Measurements from ENCODE around the gene MED12L.

MED12L gene

DNA sequence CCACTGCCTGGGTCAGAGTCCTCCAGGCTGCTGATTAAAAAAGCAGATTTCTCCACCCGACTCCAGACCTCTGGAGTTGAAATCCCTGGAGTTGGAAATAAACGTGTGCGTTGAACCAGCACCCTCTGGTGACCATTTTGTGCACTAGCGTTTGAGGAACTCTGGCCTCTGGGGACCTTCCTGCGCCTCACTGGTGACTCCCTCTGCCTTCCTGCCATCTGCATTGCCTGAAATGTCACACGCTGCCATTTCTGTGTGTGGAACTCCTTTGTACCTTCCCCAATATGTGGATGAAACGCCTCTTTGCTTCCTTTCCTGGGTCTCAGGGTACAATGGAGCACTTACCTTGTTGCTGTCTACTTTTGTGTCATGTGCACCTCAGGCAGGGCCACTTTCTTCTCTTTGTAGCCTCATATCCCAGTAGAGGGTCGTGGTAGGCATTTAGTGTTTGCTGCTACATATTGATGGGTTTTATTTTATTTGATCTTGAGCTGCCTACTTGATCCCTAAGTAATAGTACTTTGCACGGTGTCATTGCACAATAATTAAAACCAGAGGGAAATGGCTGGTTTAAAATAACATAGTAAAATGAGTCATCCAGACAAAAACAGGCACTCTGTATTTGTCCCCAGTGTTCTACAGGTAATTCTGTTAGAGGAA is 60.7 kb downstream of the MED12L start:
- peak; percentile 56 for DNase-seq

DNA sequence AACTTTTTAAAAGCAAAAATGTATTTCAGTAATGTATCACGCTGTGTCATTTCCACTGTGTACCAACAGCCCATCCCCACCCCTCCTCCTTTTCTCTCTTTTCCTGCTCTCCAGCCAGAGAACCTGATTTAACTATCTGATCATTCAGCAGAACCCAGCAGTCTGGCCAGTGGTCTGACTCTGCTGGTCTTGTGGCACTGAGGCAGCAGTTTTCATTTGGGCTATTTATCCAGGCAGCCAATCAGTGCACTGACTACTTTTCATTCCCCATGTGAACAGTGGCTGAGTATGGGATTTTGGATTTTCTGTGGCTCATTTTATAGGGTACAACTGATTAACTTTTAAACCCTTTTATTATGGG is 61.2 kb downstream of the MED12L start:
- DNase-seq, result no peak

DNA sequence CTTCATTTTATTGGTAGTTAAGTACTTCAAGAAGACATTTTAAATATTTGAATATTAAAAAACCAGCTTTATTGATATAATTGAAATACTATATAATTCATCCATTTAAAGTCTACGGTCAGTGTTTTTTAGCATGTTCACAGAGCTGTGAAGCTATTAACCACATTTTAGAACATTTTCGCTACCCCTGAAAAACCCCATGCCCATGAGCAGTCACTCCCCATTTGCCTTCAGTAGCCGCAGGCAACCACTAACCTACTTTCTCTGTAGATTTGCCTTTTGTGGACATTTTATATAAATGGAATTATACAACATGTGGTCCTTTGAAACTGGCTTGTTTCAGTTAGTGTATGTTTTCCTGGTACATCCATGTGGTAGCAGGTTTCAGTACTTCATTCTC is 61.8 kb downstream of the MED12L start:
- no peak for DNase-seq

DNA sequence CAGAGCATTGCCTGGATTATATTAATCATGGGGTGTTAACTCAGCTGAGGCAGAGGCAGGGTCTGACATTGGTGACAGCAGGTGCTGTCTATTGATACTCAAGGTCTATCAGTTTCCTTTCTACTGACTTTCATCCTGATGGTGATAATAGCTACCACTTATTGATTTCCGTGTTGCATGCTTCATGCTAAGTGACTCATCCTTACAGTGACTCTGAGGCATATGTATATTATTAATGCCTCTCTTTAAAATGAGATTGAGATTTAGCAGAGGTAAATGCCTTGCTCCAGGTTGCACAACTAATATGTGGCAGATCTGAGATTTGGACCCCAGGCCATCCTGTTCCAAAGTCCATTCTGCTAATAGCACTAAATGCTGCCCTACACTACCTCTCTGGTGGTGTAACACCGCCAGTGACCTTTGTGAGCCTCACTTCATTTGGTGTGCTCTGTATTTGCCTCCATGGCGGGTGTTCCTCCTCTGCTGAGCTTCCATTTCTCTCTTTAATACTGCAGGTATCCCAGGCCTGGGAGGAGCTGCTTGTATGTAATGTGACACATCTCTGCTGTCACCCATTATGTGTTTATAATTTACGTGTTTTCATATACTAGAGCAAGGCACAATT is 67.1 kb downstream of the MED12L start:
- no peak for DNase-seq

DNA sequence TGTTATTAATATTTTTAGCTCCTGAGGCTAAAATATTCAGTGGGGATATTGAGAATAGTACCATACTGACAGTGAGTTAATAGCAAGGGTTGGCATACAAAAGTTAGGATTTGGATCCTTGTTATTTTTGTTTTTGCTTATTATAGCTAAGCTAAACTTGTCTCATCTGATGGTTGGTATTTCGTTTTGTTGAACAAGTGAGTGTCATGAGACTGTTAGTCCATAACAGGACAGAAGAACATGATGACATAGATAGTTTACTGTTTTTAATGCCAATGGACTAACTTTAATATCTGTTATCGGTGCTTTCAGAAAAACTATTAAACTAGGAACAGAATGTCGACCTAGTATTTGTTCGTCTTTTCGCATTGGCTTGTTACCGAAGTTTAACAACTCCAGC is 69.1 kb downstream of the MED12L start:
- DNase-seq, result no peak

DNA sequence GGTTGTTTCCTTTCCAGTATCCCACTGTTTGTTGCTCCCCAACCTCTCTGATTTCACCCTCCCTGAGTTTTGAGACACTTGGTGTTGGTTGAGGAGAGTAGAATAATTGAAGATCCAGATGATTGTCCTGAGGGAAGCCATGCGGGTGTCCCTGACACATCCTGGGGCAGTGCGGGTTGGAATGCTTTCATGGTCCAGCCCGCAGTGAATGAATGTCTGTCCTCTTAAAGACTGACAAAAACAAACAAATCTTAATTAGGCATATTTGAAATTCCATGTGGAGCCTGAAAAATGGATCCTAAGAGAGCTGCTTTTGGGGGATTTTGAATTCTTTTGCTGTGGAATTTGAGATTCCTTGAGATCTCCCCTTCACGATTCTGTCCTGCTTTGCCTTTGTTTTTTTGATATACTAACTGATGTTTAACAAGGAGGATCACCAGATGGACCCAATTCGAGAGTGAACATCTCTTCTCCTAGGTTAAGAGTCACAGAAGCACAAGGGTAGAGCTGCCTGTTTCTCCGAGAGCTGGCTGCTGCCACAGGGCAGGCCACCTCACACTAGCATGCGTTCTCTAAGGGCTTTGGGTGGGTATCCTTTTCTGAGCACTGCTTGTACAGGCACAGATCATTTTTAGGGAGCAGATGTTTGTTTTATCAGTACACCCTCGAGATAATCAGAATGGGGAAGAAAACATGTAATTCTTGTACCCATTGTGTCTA is 70.1 kb downstream of the MED12L start:
- DNase-seq, result no peak

DNA sequence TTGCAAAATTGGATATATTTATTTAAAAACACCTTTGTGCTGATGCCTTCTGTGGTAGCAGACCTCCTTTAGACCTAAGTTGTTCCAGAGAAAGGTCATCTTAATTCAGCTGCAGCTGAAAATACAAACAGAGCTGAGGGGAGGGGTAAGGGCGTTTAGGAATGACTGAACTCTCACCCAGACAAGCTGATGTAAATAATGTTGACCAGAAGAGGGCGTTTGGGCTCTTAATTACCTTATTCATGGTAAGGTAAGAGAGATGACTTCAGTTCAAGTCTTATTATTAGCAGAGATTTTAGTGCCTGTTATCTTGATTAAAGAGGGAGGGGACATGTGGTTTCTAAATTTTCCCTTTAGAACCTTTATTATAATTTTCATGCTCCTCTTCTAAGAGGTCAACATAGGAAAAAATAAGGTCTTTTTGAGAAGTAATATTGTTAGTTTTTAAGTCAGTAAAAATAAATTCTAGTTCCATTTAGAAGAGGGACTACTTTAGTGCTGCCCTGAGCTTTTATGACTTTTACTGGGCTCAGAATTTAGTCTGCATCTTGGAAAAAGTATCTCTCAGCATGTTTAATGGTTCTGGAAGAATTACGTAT is 71.3 kb downstream of the MED12L start:
- DNase-seq, result no peak

DNA sequence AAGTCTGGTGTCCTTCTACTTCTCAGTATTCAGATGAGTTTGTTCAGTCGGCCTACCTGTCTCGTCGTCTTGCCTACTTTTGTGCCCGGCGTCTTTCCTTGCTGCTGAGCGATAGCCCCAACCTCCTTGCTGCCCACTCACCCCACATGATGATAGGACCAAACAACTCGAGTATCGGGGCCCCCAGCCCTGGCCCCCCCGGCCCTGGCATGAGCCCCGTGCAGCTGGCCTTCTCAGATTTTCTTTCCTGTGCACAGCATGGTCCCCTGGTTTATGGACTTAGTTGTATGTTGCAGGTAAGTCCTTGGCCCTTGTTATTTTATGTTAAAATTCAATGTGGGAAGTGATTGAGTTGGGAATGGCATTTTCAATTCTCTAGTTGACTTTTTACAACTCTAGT is 74.3 kb downstream of the MED12L start:
- no peak for DNase-seq

DNA sequence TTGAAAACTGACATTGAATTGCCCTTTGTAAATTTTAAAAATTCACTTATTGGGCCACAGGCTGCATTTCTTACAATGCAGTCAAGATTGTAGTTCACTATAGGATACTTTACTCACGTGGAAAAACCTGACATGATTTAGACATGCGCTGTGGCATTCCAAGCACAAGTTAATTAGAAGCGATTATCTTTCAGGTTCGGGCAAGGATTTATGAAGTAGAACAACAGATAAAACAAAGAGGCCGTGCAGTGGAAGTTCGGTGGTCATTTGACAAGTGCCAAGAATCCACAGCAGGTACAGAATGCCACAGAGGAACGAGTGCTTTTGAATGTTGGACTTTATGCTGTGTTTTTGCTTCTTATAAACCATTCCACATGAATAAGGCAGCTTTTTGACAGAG is 79.8 kb downstream of the MED12L start:
- no peak for DNase-seq

DNA sequence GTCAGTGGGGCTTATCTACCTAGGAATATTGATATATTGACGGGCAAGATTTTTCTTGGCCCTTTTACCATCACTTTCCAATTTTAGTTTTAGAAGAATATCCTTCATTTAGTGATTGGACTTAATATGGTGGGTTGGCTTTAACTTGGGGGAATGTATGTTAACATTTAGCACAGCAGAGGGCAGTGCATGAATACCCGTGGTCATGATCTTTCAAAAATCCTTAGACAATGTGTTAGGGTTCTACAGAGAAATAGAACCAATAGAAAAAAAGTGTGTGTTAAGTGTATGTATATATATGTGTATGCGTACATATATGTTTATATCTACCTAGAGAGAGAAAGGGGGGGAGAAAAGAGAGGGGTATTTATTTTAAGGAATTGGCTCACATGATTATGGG is 80.7 kb downstream of the MED12L start:
- DNase-seq, result no peak

DNA sequence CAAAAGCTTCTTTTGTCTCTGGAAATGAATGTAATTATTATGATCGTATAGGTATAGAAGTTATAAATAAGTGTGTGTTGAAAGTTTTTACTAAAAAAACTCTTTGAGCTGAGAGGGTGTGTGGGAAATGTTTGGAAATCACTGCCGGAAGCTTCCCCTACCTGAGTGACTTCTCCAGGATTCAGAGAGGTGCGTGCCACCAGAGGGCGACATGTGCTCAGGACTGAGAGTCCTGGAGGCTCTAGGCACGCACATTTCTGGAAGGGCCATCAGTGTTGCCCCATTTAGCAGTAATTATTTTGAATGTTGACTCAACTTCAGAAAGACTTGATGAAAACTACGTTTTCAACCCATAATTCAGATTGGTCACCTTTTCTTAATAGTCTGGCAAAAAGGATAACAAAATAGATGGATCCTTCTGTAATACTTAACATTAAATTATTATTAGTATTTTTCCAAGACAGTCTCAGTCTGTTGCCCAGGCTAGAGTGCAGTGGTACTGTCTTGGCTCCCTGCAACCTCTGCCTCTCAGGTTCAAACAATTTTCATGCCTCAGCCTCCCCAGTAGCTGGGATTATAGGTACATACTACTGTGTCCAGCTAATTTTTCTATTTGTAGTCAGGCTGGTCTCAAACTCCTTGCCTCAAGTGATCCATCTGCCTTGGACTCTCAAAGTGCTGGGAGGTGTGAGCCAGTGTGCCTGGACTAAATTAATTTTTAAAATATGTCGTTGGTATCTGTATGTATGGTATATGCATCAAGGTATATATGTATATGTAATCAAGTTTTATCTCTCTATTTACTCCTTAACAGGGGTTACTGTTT is 83.0 kb downstream of the MED12L start:
- peak; percentile 68 for DNase-seq

DNA sequence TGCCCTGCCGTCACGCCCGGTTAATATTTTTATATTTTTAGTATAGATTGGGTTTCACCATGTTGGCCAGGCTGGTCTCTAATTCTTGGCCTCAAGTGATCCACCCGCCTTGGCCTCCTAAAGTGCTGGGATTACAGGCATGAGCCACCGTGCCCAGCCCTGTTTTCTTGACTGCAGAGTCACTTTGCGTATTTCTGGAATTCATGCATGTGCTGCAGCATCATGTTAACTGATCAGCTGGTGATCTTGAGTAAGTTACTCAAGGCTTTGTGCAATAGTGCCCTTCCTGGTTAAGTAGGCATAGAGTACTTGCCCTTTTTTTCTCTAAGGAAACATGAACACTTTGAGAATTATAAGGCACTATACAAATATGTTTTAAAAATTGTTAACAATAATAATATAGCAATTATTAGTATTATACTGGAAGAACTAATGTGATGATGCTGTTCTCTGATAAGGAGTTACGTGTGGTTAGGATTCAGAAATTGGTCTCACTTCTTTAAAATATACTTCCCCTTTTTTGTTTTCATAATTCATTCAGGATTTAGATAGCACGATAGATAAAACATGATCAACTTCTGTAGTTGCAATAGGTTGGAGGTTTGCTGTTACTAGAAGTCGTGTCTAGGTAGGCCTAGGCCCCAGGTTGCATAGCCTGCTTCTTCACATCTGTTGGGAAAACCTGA is 83.9 kb downstream of the MED12L start:
- DNase-seq, result peak; percentile 23

DNA sequence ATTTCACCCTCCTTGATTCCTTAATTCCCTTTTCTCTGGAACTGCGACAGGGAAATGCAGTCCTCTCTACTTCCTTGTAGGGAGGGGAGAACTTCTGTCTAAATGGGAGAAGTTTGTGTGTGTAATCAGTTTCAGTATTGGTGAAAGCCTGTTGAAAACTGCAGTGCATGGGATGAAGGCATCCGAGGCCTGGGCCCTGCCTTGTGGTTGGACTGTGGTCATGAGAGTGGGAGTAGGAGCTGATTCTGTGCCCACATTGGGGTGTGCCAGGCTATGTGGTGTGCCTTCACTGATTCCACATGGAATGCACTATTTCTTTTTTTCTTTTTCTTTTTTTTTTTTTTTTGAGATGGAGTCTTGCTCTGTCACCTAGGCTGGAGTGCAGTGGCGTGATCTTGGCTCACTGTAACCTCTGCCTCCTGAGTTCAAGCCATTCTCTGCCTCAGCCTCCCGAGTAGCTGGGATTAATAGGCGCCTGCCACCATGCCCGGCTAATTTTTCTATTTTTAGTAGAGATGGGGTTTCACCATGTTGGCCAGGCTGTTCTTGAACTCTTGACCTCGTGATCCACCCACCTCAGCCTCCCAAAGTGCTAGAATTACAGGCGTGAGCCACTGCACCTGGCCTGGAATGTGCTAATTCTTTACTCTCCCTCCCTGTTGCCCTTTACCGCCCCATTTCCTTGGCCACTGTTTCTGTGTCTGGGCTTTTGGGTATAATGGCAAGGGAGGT is 84.7 kb downstream of the MED12L start:
- peak; percentile 31 for DNase-seq

DNA sequence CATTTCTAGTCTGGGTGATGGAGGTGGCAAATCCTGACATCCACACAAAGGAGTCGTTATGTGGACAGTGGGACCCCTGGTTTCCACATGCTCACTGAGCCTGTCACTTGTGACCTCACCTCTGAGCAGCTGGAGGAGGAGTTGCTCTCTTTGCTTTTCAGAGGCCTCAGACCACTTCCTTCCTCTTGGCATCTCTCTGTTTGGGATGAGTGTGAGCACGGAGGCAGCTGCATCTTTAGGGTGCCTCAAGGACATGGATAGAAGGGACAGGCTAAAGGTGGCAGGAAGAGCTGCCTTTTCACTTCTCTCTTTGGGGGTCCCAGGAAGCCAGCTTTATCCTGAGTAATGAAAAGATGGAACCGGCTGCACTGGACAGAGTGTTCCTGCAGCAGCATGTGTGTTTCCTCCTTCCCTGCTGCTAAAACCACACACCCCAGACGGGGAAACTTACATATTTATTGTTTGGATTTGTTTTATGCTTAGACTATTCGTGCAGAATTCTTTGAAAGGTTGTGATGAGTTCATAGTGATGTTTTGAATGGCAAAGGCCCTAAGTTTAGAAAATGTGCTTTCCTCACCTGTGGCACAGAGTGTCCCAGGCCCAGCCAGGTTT is 85.8 kb downstream of the MED12L start:
- DNase-seq, result peak; percentile 33

DNA sequence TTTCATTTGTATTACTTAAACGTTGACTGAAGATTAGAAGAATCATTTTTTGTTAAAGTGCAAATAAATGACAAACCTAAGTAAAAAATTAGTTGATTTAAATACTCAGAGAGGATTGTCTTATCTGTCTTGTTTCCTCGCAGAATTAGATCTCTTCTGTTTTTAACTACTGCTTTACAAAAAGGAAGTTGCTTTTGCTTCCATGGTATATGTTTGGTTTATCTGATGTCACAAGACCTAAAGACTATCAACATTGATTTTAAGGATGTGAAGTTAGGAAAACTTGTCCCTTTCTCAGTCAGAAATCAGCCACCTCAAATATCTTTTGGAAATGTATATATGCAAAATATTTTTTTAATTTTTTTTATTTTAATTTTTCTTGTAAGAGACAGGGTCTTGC is 88.9 kb downstream of the MED12L start:
- DNase-seq, result no peak

DNA sequence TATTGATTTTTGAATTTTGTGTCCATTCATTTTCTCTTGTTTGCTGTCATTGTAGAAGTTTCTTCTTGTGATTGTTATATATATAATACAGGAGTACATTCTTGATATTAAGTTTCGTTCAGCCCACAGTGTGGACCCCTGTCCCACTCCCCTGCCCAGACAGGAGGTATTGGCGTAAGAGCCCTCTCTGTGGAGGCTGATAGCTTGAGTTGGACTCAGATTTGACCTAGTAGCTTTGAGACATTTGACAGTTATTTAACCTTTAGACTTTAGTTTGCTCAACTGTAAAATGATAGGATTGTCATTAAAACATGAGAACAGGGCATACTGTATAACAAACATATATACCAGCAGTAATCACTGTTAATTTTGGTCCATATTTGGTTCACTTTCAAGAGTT is 90.5 kb downstream of the MED12L start:
- no peak for DNase-seq

DNA sequence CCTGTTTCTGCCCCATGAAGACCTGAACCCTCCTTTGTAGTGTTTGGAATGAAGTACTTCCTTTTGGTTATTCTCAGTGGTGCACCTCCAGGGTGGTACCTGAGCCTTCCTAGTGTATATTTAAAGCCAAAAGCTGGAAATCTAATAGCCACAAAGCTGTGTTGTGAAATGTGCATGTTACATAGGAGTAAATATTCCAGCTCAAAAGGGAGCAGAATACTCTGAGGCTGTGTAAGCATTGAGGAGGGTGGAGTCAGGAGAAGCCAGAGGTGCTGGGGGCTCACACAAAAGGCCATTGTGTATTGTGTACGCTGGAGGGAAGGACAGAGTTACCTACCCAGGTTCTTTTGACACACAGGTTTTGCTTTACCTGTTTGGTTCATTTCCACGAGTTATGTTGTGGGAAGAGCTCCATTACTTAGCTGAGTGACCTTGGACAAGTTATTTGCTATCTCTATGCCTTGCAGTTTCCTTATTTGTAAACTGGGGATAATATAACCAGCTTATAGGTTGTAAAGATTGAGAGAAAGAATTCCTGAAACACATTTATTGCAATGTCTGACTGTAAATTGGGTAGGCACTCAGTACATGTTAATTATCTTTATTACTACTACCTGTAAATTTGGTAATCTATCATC is 92.9 kb downstream of the MED12L start:
- DNase-seq, result no peak

DNA sequence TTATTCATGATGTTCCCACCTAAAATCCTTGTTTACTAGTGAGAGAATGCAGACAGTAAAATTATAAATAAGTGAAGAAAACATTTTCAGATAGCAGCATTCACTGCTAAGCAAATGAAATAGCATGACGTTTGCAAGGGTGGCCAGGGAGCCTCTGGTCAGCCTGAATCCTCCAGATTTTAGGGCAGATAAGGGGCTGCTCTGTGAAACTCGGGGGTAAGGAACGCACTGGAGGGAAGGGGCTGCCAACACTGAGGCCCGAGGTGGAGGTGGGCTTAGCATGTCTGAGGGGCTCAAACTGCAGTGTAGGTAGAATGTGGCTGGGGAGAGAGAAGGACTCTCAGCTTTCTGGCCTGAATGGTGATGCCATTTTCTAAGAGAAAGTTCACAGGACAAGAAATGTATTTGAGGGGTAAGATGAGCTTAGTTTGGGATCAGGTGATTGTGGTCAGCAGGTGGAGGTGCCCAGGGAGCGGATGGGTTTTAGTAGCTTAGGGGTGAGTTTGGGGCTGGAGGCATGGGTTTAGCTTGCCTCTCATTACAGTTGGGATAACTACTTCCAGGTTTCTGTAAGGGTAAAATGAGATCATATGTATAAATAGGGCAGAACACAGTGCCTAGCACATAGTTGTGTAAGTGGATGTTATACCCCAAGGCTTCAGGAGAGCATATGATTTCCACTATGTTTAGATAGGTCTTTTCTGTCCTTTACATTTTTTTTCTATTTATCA is 97.0 kb downstream of the MED12L start:
- DNase-seq, result no peak

DNA sequence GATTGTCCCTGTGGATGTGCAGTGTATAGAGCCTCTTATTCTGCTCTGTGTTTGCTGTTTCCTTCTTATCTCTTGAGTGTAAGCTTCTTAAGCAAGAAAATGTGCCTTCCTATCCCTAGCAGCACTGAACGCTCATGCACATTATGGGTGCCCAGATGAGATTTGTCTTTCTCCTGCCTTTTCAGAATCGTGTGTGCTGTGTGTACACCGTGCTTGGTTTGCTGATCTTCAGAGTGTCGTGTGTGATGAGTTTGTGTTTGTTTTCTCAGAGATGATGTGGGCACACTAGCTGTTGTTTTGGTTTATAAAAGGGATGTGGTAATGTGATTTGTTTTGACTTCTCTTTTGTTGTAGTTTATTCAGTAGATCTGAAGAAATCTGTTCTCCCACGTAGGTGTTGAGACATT is 97.8 kb downstream of the MED12L start:
- no peak for DNase-seq

DNA sequence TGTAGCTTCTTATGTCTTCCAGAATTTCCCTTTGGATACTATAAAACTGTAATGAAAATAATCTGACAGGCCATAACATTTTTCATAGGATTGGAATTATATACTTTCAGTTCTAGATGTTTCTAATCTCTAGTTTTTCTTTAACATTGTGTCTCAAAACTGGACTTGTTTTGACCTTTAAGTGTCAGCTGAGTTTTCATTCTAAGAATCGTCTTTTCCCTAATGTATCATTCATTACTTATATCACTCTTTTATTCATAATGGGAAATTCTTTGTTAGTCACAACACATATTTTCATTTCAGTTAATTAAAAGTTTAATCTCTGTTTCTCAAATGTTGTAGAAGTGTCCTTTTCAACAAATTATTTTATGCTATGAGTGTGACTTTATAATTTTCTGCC is 105.6 kb downstream of the MED12L start:
- DNase-seq, result no peak
